ENCODE results near the gene COL5A2.

Gene COL5A2

DNA sequence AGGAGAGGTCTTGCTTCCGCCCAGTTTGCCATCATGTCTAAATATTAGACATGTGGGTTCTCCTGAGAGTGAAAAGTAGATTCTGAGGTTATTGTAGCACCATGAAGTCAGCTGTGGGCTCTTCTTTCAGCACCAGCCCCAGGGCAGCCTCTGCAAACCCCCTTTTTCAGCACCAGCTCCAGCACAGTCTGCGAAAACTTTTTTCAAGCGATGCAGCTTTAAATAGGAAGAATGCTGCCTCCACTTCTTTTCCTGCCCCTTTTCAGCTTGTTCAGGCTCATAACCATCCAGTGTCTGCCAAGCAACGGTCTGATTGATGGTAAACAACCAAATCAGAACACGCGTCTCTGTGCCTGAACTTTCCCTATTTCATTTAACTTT lies at the start of gene COL5A2:
Gene COL5A2 (minus strand): TSS at position 192 of the 381 bp plus-strand sequence. CDS start 157 bp downstream, at position 35.
- DNase-seq = no peak

DNA sequence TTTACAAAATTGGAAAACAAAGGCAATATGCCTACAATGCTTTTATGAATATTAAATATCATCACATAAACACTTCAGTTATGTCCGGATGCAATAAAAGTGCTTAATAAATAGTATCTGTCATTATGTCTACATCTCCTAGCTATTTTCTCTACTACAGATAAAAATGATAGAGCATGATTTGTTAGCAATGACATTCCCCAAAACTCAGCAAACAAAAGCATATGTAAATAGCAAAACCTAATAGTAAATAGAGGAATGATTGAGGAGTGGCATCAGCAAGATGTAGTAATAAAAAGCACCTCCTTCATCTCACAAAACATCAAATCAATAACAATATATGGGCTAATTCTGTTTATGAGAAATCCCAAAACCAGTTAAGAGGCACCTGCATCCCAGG lies 46.5 kb upstream of the COL5A2 start:
- DNase-seq = no peak

DNA sequence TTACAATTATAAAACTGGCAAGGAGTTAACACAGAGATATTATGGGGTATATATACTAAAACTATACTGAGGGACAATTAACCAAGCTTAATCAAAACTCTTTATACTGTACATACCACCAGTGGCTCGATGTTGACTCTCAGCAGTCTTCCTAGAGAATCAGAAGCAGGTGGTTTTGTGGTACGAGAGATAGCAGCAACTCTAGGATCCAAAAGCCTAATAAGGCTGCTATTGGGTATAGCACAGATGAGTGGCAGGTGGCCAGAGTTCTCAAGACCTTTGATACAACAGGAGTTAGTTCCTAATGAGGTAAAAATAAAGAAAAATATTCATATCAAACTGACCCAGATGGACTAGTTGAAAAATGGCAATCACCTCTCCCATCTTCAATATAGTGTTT lies 45.5 kb upstream of the COL5A2 start:
- DNase-seq = no peak

DNA sequence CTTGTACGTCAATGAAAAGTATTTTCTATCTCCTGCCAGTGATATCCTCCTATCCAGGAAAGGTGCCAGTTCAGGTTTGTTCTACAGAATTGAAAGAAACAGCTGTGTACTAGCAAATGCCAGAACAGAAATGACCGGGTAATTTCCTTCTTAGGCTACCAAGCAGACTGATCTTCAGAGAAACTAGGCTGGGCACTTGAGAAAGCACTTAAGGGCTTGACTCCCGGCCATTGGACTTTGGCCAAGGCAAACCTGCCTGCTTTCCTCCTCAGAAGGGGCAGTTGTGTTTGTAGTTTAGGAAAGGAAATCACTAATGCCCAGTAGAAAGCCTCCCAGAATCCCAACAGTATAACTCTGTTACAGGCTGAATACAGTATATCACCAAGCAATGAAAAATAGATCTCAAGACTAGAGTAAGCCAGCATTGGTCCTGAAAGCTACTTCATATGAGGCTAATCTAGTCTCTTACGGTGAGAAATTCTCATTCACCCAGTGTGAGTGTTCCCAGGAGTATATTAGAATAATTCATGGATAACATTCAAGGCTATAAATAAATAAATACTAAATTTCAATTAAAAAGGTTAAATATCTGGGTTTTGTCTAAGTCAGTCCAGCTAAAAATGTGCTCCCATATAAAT lies 43.0 kb upstream of the COL5A2 start:
- no peak for DNase-seq

DNA sequence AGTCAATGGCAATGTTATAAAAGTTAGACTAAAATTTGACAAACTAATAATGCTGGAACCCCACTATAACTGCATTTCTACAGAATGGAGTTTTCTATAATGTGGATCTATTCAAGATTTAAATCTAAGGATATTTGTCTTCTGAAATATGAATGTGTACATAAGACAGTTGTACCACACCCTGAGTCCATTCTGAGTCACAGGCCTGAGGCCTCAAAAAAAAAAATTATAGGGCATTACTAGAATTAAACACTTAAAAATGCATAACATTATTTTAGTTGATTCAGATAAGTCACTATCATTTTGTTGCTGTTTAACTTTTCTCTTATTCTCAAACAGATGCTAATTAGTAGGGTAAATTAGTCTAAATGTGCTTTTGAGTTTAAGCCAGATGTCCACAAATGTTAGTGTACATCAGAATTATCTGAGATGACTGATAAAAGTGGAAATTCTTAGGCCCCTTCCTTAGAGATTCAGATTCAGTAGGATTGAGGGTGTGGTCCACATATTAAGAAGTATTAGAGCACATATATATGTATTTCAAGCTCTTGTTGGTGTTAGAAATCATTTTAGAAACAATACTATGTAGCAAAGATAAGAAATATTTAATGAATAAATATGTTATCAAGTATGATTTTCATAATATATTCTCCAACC lies 42.4 kb upstream of the COL5A2 start:
- no peak for DNase-seq

DNA sequence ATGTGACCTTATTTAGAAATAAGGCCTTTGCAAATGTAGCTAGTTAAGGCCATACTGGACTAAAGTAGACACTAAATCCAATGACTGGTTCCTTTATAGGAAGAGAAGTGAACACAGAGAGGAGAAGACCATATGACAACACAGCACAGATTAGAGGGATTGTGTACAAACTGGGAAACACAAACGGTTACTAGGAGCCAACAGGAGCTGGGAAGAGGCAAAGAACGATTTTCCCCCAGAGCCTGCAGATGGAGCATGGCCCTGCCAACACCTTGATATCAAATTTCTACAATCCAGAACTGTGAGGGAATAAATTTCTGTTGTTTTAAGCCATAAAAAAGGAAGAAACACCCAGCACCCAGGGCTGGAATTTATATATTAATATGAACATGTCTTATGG lies 38.7 kb upstream of the COL5A2 start:
- no peak for DNase-seq

DNA sequence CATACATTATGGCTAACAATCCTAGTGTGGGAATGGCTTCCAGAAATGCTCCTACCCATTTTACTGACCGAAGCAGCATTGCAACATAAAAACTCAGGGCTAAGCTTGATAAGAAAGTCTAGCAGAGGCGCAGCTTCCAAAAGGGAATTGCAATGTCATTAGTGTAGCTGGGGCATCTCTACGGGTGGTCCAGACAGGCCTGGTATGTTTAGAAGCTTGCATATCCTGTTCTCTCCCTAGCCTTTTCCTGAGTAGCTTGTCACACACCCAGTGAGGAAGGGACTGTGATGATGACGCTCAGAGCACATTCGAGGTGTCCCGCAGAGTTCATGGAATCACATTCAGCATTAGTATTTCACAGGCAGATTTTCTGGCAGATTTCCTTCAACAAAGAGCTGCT lies 38.0 kb upstream of the COL5A2 start:
- DNase-seq = no peak

DNA sequence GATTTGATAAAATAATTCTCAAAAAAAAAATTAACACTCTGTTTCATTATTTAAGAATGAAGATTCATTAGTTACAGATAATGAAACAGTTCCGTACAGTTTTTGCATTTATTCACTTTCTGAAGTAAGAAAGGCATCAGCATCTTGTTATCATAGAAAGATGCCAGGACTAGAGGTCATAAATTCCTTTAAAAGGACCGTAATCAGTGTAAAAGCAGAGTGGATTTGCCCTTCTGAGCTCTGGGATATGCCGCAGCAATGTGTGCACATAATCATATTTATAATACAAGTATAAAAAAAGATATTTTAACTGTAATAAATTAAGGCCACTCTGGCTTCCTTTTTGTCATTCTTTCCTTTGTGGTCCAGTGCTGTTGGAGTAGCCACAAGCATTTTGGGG lies 37.5 kb upstream of the COL5A2 start:
- DNase-seq = no peak

DNA sequence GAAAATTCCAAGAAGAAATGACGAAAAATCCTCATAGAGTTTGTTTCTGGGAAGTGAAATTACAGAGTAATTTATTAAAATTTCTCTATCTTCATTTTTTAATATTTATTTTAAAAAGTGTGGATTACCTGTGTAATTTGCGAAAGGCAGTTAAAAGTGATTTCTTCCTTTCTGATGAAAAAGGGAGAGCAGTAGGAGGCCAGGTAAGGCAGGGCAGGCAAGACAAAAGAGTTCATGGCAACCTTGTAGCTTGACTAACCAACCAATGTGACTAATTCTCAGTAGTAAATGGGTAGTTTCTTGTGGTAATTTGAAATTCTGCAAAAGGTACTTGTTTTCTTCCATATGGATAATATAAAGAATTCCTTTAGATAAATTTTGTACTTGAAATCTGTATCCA lies 34.9 kb upstream of the COL5A2 start:
- no peak for DNase-seq

DNA sequence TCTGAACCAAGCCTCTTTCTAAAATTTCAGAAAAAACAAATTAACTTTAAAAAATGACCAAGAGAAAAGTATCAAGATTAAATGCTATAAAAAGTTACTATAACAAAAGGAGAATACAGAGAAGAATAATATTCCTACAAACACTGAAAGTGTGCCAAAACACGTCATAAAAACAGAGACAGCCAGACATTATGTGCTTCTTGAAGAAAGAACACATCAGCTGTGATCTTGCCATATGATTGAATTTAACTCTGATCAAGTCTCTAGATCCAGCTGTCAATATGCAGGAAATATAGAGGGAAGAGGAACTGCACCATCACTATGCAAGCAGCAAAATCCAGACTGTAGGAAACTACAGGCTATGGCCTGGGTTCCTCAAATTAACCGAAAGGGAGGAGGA lies 33.7 kb upstream of the COL5A2 start:
- no peak for DNase-seq

DNA sequence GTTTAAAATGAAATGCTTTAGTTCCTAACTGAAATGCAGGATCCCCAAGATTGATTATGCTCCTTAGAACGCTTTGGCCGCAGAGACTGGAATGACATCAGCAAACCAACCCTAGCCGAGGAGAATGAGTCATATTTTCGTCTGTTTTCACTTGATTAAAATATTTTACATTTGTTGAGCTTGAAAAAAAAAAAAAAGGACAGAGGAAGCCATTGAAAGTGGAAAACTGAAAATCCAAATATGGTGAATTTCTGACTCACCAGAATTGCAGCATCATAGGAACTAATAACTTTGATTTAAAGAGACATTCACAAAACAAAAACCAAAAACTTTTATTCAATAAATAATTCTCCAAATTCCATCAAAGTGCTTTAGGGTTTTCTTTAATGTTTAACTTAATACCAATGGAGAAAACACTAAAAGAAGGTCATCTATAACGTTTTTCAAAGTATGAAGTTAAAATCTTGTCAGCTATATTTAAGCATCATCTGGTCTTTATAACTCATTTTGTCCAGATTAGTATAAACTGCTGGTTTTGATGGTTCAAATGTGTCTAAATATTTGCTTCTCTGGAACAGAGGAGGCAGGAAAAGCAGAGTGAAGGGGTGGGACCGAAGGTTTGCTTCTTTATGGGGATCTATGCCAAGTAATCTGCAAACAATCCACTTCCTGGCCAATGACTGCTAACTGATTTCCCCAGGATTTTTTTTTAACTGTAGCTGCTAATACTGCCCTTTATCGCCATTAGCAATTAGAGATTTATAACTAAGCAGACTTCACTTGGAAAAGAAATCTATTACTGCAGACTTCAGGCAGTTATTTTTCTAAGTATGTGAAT lies 30.9 kb upstream of the COL5A2 start:
- no peak for DNase-seq

DNA sequence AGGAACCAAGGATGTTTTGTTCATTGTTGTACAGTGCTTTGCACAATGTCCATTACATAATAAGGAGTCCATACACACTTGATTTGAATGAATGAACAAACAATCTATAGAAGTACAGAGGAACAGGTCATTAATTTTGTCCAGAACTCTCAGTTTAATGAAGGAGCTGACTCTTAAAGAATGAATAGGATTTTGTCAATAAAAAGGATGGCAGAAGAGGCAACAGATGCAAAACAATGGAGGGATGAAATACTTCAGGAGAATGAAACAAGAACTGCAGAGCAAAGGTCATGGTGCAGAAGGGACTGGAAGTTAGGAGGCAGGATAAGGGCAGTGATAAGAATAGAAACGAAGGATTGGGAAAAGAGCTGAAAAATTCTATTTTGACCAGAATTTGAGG lies 28.7 kb upstream of the COL5A2 start:
- DNase-seq = no peak

DNA sequence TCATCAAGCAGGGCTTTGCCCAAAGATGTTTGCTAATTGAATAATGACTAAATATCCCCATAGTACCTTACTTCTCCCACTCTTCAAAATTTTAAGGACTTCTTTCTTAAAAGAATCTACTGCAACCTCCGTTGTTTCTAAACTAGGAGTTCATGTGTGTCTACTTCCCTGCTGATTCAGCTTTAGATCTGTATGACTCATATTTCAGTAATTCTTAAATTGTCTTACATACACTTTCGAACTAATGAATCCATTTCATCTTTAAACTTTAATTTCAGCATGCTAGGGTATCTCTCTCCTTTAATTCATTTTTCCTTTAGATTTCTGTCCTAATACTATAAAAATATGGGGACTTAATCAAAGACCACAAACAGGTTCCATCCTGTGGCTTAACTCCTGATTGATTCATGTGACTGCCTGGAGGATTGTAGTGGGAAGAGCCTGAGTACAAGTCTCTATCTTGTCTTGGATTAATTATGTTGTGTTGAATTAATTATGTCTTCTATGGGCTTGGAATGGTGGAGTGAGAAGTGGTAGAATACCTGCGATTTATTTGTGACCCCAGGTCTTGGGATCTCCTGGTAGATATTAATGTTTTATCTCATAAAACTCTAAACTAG lies 24.9 kb upstream of the COL5A2 start:
- no peak for DNase-seq

DNA sequence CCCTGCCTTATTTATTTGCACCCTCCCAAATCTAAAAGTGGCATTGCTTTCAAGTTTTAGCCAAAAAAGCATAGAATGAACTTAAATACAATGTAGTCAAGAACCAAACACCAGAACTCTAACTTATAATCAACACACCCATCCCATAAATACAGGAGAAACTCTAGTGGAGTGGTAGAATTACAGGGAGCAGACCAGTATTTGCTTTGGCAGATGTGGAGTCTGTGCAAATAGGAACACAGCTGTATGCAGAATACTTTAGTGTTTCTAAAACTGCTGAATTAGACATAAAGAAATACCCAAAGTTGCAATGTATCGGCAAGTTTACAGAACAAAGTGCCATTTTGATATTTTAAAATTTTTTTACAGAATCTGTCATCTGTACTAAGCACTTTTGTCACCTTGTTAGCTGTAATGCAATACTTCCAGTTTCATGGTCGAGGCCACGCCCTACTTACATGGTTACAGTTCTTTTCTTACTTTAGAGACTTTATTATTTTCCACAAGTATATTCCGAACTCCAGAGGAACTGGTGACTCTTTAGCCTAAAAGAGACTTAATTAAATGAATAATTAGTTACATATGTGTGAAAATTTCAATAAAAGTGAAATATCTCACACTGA lies 23.7 kb upstream of the COL5A2 start:
- no peak for DNase-seq

DNA sequence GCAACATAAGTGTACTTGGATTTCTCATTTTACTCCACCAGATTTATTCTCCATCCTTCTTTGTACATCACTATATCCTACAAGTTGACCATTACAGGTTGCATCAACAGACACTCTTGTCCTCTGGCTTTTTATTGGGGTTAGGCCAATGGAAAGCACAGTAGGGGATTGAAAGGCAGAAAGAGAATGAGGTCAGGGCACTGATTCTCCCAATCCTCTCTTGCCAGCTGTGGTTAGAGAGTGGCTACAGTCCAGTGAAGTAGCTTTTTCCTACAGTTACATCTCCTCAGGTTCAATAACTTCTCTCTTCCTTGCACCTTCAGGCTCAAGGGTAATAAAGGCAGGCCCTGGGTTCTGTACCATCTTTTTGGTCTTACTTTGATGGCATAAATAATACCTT lies 20.2 kb upstream of the COL5A2 start:
- DNase-seq = no peak

DNA sequence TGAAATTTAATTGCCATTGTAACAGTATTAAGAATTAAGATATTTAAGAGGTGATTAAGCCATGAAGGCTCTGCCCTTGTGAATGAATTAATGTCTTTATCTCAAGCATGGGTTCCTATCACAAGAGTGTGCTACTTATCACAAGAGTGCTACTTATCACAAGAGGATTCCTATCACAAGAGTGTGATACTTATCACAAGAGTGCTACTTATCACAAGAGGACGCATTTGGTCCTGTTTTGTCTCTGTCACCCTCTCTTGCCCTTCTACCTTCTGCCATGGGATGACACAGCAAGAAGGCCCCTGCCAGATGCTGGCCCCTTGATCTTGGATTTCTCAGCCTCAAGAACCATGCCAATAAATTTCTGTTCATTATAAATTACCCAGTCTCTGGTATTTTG lies 13.2 kb upstream of the COL5A2 start:
- DNase-seq = no peak

DNA sequence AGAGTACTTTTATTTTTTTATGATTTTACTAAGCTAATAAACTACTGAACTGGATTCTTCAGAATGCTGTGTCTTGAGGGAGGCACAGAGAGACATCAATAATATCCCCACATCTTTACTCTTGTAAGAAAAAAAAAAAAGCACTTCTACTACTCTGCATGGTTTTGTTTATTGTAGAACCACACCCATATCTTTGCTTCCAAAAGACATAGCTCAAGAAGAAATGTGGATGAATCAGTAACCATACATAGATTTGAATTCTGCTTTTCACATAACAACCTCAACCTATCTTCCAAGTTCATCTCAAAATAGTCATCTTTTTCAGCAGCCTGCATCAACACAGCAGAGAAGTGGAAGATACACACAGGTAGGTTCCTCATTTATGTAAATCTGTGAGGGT lies 12.2 kb upstream of the COL5A2 start:
- no peak for DNase-seq

DNA sequence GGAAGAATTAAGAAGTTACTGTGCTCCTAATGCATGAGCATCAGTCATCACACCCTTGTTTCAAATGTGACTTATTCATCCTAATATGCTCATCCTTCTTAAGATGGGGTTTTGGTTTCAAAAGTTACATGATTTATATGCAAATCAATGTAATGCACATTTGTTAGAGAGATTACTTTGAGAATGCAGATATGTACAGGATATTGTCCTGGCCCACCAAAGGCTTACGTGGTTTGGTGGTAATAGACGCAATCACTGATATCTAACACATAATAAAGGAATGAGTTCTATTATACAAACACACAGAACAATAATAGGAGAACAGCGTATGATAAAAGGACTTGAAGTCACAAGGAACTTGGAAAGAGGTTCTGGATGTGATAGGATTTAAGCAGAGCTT lies 11.1 kb upstream of the COL5A2 start:
- no peak for DNase-seq

DNA sequence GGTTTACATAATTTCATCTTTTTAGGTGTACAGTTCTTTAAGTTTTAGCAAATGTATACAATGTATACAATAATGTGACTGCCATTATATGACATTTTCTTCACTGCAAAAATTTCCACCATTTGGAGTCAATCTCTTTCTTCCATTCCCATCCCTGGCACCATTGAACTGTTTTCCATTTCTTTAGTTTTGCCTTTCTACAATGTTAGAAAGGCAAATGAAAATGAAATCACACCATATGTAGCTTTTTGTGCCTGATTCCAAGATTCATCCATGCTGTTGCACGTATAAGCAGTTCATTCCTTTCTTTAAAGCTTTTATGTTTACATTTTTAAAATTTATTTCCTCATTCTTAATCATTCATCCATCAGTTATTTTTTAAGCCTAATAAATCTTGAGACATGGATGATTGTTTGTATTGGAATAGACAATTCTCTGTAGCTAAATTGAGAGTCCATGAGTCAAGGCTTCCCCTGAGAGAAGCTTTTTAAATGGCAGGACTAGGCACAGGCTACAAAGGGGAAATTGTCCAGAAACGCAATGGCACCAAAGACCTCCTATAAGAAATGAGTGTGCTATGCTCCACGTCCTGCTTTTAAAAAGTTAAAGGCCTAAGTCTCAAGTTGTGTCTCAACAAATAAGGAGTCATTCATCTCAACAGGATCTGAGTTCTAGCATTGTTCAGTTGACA lies 8.7 kb upstream of the COL5A2 start:
- DNase-seq = no peak

DNA sequence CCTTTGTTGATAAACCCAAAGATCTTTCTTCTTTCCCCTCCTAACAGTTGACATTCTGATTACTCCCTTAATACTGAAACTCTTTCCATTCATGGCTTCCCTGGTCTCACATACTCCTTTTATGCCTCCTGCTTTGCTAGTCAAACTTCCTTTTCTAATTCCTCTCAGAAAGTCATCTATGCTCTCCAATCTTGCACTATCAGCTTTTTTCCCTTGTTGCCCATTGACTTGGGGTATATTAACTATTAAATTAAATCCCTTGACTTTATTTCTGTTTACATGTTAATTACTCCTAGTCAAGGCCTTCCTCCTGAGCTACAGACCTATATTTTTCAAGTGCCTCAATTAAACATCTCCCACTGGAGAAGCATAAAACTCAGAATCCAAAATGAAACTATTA lies 3.6 kb upstream of the COL5A2 start:
- no peak for DNase-seq

DNA sequence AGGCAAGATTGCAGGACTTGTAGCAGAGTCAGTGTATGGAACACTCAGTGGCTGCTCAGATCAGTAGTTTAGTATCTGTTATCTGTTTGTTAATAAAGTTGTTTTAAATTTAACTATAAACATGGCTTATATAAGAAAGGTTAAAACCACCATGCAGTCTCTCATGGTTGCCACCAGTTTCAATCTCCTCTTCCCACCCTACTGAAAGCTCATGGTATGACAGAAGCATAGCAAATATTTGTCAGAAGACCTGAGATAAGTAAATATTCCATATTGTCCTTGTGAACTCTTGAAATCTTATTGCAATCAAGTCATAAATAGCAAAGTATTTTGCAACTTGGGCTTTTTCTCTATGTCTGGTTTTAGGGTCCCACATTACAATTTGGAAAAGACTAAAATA lies 2.1 kb upstream of the COL5A2 start:
- DNase-seq = no peak

DNA sequence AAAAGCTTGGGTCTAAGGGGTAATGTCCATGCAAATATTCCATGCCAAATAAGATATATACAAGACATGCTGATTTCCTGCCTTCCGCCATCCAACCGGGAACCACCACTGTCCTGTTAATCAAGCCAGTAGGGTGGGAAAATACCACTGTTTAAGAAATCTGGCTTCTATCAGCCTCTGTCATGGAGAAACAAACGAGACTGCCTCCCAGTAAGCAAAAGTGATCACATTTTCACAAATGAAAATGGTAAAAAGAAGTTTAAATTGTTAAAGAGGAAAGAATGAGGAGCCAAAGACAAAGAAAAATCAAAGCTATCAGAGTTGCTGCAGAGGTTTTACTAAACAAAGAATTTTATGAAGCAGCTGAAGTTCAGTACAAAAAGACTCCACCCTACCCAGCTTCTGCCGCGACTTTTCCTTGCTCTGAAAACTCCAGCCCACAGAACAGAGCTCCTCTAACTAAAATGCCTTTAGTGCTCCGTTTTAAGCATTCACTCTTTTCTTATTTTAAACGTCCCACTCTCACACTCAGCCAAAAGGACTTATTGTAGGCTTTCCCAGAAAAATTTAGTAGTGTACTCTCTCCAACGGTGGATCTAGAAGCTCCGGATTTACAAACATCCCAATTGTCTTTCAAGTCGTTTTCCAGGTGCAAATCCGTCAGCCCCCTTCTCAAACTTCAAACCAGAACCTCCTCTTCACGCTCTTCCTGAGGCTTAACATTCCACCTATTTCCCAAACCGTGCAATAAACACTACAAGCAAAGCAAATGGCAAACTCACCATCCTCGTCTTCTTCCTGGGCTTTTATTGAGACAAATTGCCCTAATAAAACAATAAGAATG lies 613 bp downstream of the COL5A2 start:
- DNase-seq = no peak

Measured in hematopoietic multipotent progenitor cell treated with erythropoietin and hydrocortisone succinate and interleukin-3 and kit ligand, for 6 days (in vitro differentiated cells).